GM20431 (cell line): Measurements from ENCODE around the gene CYSTM1.

Experiments used
- in situ Hi-C: fragments of 300-500 bp; cut with MseI, MboI; formaldehyde crosslinking; loops from one replicate; pipeline ENCODE4 v1.15.0; 2020; ENCODE audit warnings: low sequenced_read_pairs; ENCODE audit not compliant: unreplicated experiment

Gene CYSTM1

DNA sequence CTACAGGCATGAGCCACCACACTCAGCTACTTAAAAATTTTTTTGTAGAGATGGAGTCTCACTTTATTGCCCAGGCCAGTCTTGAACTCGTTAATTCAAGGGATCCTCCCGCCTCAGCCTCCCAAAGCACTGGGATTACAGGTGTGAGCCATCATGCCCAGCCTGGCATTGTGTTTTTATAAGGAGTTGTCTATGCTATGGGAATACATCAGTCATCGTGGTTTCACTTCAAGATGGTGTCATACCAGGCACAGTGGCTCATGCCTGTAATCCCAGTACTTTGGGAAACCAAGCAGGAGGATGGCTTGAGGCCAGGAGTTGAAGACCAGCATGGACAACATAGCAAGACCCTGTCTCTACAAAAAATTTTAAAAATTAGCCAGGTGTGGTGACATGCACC, 49.7 kb downstream of the CYSTM1 start:
- in situ Hi-C loops: loop anchor here (25.0 kb wide), 1 partner anchor 488 kb away; the partner anchor contains the start of gene ZMAT2

DNA sequence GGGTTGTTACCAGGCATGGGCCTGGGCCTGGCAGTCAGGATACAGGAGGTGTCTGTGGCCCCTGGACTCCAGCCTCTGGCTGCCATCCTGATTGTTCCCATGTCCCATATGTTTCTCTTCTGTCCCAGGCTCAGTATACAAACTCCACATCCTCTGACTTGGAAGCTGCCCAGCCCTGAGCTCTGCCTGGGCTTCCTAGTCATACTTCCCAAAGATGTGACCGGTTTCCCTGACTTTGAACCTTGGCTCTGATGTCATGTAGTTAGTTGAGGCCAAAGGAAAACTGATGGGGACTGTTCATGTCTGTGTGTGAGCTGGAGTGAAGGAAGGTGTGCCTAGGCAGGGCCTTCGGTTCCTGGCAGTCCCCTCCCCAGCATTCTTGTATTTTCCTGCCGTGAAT, 50.4 kb downstream of the CYSTM1 start:
- in situ Hi-C loops: loop anchor here (25.0 kb wide), 1 partner anchor 487 kb away; the partner anchor contains the start of gene ZMAT2

DNA sequence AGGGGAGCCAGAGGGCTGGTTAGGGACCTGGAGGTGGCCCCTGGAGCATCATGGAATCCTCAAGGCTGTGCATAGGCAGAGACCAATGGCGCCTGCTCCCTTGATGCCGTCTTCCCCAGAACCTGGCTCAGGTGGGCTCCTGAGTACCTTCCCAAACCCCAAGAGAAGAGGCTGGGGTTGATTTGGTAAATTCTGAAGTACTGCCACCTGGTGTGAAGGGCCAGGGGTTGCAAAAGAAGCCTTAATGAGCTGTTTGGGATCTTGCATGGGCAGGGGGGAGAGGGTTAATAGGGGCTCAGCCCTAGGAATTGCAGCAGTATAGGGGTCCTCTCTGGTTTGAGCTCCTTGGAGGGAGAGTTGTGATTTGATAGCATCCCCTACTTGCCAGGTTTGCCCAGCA, 52.1 kb downstream of the CYSTM1 start:
- in situ Hi-C loops: loop anchor here (25.0 kb wide), 1 partner anchor 485 kb away; the partner anchor contains the start of gene ZMAT2

DNA sequence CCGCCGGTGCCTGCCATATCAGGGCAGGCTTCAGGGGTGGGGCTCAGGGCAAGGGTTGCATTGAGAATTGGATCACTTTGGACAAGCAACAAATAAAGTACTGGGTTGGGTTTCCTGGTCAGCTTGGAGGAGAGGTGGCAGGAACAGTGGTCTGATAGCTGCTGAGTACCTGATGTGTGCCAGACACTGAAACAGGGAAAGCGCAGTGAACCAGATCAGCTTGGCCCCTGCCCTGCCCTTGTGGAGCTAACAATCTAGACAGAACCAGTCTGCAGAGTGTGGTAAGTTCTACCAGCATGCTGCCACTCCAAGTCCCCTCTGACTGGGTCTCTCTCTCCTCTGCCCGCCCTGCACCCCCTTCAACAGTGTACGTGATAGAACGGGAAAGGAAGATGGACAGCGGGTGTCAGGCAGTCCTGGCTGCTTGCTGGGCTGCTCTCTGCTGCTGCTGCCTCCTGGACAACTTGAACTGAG, 53.4 kb downstream of the CYSTM1 start:
- in situ Hi-C loops: loop anchor here (25.0 kb wide), 1 partner anchor 484 kb away; the partner anchor contains the start of gene ZMAT2

DNA sequence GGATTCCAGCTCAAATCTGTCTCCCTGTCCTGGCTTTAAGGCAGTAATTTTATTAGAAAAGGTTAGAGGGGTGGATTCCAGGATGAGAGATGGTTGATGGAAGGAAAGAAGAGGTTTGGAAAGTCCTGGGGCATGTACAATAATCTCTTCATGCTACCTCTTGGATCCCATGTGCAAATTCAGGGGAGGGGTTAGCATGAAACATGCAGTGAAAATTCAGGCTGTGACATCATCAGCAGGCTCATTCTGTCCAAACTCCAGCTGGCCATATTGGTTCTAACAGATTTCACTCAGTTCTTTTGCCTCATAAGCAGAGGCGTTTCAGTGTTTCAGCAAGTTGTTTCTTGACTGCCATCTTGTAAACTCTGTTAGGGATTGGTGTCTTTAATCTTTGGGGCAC, 55.4 kb downstream of the CYSTM1 start:
- in situ Hi-C loops: loop anchor here (25.0 kb wide), 1 partner anchor 482 kb away; the partner anchor contains the start of gene ZMAT2

DNA sequence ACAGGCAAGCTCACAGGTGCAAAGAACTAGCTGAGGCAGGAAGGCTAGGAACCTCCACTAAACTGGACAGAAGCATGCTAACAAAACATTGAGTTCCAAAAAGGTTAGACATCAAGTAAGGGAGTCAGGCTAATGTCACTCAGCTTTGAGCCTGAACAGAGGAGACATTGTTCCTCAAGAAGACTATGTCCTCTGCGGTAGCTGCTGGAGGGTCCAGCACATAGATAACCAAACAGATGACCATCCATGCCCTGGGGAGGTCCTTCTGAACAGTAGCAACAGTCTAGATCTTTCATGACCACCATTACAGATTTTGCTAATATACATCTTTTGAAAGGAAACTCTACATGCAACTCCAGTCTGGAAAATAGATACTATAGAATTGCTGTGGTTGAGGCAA, 57.7 kb downstream of the CYSTM1 start:
- in situ Hi-C loops: loop anchor here (25.0 kb wide), 1 partner anchor 480 kb away; the partner anchor contains the start of gene ZMAT2

DNA sequence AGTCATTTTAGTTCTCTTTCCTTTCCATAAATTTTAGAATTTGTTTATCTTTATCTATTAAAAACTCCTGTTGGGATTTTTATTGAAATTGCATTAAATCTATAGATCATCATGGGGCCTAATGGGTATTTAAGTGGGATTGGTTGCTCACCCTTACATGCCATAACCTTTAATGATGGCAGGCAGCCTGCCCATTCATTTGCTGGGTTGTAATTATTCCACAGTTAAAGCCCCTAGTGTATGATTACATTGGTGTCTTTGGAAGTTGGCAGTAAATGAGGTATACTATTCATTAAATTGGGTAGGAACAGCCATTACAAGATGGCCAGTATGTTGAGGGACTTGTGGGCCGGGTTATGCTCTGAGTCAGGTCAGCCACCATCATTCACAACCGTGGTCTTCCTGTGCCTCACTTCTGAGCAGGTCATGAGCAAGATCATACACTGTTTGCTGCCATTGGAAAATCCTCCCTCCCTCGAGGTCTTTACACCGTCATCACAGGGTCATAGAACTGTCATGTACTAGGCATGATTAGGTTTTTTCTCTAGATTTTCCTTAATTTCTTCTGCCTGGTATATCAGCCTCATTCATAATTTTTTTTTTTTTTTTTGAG, 59.5 kb downstream of the CYSTM1 start:
- in situ Hi-C loops: loop anchor here (25.0 kb wide), 1 partner anchor 478 kb away; the partner anchor contains the start of gene ZMAT2

DNA sequence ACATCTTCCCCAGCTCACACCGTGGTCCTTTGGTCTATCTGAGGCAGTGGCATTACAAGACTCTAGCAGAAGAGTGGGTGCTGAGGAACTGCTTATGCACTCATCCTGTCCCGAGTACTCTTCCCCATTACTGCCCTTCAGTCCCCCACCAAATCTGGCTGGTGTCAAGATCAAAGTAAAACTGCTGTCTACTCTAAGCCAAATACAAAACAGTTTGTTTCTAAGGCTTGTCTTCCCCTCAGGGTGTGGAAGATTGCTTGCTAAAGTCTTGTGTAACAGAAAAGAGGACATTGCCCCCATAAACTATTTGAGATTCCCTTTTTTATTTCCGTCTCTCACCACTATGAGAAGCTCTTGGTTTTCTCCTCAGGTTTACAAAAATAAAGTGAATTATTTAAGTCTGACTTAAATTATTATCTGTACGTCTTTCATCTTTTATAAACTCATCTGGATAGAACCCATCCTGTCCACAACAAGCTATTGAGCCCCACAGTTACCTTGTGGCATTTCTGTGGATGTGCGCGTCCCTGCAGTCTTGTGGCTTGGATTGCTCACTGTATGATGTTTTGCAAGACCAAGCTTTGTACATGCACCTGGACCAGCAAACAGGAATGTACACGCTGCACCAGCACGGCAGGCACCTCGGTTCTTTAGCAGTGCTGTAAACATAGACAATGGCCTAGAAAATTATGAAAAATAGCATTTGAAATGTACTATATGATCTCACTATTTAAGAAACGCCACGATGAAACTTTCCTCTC, 61.0 kb downstream of the CYSTM1 start:
- in situ Hi-C loops: loop anchor here (25.0 kb wide), 1 partner anchor 476 kb away; the partner anchor contains the start of gene ZMAT2

DNA sequence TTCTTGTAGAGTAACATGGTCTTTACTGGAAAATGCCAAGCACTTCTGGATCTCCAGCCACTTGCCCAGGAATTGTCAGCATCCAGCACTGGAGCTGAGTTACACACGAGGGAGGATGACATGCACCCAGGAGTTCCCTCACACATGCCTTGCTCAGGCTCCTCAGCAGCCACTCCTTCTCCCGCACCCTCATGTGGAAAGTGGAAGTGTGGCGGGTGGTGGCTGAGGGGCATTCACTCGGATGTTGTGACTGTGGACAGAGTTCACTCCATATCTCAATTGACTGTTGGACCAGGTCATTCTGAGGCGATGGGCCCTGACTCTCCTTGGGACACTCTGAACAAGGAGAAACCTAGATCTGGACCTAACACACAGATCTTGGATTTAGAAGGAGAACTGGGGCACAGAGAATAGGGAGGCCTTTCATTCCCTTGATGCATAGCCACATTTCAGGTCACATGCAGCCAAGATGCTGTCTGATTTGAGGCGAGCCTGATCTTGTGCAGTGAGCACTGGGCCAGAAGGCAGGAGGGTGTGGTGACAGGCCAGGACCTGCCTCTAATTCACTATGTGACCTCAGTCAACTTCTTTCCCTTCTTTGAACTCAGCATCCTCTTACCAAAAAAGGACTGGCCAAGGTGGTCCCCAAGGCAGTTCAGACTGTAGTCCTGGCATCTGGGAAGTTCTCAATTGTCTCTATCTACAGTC, 62.1 kb downstream of the CYSTM1 start:
- in situ Hi-C loops: loop anchor here (25.0 kb wide), 1 partner anchor 475 kb away; the partner anchor contains the start of gene ZMAT2

DNA sequence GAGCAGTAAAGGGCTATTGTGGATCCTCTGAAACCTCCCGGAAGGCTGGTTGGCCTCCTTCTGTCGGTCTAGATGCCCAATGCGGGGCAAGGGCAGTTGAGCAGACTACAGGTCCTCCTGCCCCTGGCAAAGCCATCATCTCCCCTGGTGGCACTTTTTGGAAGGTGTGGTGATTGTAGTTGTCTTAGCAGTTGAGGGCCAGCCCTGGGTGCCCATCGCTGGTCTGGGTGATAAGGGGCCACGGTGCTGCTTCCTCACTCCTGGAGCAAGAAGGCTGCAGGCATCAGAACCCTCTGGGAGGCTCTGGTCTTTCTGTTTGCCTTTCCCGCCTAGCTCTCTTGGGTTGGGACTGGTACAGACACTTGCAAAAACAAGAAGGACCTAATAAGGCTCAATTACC, 63.8 kb downstream of the CYSTM1 start:
- in situ Hi-C loops: loop anchor here (25.0 kb wide), 1 partner anchor 474 kb away; the partner anchor contains the start of gene ZMAT2

DNA sequence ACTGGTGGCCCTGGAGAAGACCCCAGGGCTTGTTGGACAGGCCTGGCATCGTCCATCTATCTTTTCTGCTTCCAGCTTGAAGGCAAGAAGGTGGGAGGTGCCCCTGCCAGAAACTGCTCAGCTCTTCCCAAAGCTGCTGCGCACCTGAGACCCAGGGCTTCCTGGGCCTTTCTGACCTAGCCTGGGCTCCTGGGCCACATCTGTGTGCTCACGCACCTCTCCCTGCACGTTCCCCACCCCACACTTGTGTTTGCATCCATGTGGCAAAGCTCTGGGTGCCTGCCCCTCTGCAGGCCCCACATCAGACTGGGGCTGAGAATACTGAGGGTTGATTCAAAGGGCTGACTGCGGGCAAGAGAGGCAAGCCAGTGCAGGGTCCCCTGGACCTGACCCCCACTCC, 64.5 kb downstream of the CYSTM1 start:
- in situ Hi-C loops: loop anchor here (25.0 kb wide), 1 partner anchor 473 kb away; the partner anchor contains the start of gene ZMAT2

DNA sequence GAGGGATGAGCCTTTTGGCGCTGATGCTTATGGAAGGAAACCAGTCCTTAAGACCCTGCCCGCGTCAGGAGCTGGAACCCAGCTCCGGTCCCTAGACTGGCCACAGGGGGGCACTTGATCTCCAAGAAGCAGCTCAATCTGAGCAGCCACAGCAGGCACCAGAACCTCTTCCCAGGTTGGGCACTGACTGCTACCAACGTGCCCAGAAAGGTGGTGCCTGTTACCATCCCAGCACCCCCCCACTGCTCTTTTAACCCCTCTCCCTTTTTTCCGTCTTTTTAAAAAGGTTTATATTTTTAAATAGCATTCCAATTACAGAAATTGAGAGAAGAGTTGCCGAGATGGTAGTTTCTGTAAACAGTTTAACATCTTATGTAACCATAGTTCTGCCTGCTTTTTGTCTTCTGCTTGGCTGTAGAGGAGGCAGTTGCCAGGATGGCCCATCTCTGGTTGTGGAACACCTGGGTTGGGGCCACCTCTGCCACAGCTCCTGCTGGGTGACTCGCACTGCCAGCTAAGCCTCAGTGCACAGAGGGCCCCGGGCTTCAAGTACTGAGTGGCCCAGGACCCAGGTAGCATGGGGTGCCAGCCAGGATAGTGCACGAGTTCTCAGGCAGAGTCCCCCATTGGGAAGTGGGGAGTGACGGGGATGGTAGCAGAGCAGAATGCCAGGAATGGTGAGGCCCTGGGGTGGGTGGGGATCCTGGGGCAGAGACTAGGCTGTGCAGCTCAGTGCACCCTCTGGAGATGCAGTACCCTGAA, 65.1 kb downstream of the CYSTM1 start:
- in situ Hi-C loops: loop anchor here (10.0 to 25.0 kb wide), 2 partner anchors 105 to 472 kb away; partner anchors contain the start of genes HBEGF and ZMAT2

DNA sequence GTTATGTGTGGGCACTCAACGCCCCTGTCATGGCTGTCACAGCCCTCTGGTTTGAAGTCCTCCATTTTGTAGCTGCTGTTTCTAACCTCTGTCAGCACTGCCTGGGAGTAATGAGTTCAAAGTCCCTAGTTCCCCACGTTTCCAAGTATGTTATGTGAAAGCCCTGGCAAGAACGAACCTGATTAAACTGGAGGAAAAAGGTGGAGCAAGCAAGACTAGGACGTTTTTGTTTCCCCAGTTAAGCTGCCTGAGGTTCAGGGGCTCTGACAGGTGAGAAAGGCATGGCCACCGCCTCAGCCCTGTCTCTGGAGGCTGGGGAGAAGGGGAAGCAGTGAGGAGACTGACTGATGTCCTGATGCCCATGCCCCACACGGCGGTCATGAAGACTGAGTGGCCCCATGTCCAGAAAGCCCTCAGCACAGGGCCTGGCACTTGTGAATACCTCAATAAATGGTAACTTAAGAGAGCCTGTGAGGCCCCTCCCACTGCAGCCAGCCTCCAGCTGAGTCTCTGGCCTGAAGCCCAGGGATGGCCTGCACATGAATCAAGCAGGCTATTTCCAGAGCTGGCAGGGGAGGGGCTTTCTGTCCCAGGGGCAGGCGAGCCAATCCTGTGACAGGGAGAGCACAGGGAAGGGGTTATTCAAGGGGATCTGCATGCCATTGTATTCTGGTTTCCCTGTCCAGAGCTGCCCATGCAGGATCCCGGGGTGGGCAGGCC, 66.2 kb downstream of the CYSTM1 start:
- in situ Hi-C loops: loop anchor here (10.0 to 25.0 kb wide), 2 partner anchors 104 to 471 kb away; partner anchors contain the start of genes HBEGF and ZMAT2

DNA sequence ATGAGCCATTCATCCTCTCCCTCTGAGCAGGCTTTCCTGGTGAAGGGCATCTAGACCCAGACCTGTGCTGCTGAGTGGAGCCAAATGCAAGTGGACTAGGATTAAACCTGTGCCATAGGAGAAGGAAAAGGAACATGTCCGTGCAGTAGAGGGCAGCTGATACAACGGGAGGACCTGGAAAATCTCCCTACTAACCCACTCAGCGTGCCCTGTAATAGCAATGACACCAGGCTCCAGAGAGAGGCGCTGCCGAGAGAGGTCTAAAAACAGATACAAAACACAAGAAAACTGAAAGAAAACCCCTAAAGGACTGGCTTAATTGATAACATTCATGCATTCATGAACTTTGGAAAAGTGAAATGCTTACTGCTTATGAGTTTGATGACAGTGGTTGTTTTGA, 67.1 kb downstream of the CYSTM1 start:
- in situ Hi-C loops: loop anchor here (10.0 to 25.0 kb wide), 2 partner anchors 103 to 470 kb away; partner anchors contain the start of genes HBEGF and ZMAT2

DNA sequence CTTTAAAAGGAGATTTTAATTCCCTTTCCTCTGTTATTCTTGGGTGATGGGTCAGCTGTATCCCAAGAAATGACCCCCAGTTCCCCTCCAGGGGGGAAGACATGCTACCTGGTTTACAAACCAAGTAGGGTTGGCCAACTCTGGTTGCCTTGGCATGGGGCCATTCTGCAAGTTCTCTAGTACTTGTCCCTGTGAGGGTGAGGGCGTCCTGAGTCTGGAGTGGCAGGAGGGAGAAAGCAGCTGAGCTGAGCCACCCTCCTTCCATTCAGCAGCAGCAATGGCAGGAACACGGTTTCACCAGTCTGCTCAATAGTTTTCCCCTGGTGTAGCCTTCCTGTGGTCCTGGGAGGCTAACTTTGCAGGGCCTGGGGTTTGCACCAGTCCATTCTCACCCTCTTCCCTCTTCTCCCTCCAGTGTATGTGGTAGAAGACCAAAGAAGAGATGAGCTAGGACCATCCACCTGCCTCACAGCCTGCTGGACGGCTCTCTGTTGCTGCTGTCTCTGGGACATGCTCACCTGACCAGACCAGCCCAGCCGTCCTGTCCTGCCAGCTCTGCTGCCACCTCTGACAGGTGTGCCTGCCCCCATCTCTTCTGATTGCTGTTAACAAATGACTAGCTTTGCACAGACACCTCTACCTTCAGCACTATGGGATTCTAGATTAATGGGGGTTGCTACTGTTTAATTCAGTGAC, 68.0 kb downstream of the CYSTM1 start:
- in situ Hi-C loops: loop anchor here (10.0 to 25.0 kb wide), 2 partner anchors 102 to 469 kb away; partner anchors contain the start of genes HBEGF and ZMAT2

DNA sequence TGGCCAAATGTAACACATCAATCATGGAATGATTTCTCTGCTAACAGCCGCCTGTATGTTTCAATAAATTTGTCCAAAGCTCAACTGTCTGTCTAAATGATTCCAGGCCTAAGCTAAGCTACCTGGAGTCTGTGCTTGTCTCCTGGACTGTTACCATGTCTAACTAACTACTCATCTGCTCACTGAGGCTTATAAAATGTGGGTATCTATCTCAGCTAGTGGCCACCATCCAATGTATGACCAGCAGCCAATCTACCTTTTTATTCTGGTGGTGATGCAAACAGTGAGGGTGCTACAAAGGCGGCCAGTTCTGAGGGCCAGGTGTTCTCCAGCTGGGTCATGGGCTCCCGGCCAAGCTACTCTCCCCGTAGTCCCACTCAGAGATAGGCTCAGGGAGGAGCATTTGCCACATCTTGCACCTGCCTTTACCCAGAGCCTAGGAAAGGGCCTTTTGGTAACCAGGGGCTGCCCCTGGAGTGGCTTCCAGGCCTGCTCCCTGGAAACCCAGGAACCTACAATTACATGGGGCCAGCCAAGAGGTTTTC, 68.8 kb downstream of the CYSTM1 start:
- in situ Hi-C loops: loop anchor here (10.0 to 25.0 kb wide), 2 partner anchors 101 to 469 kb away; partner anchors contain the start of genes HBEGF and ZMAT2

DNA sequence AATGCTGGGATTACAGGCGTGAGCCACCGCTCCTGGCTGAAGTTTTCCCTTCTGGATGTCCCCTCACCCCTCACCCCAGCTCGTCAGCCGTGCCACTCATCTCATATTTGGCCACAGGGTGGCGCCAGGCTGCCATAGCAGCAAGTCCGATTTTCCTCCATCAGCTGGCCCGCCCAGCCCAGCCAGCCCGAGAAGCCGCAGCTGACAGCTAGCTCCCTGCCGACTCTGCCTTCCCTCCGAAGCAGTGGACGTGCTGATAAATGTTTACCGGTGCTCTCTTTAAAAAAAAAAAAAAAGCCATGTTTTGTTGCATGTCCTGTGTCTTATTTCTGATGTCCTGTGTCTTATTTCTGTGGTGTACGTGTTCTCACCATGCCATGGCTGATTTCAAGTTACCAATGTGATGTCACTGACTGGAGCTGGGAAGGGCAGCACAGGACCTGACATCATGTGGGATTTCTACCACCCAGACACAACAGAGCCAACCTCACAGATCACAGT, 69.6 kb downstream of the CYSTM1 start:
- in situ Hi-C loops: loop anchor here (10.0 to 25.0 kb wide), 2 partner anchors 100 to 468 kb away; partner anchors contain the start of genes HBEGF and ZMAT2
